ENCODE data around the gene NAT10. TPM values are rescaled to one million over a fixed set of nuclear protein-coding genes. Genes with fewer than 3 reads are reported as not detected.

The NAT10 gene
- total RNA-seq, 4 donors from 2014 or later: 41.2 to 59.8 (median 48.2) TPM

GRCh38 chr11:34173050-34173449 is 67.6 kb downstream of the NAT10 start:
- no peak for DNase-seq (ENCODE audit: low spot score in 2 of 2)

GRCh38 chr11:34174412-34175041 is 69.1 kb downstream of the NAT10 start:
- Histone ChIP-seq H3K4me1 (peaks cover 14% of the 10 kb centered on the region), H3K9me3 (no peaks in the 10 kb centered on the region), H3K4me3 (peak overlapping the region; percentile 40), H3K27ac (no peak overlapping the region), H3K27me3 (peaks cover 6% of the 10 kb centered on the region), H3K36me3 (no peaks in the 10 kb centered on the region)
- DNase-seq (ENCODE audit: low spot score in 2 of 2): peak; percentile 88 to 94
- TF ChIP-seq EP300 (IDR thresholded peaks at IDR 0.05) (no peak), CTCF (IDR thresholded peaks at IDR 0.05) (peak; percentile 88 to 92), POLR2AphosphoS5 (IDR thresholded peaks at IDR 0.05) (peak in 1 of 3 donors; percentile 8), POLR2A (IDR thresholded peaks at IDR 0.05) (no peak)
- 23% methylated on average over 23 of the region's 33 CpGs for WGBS

More at GRCh38 chr11:34173050-34173449, 67.6 kb downstream of the NAT10 start:
- TF ChIP-seq POLR2A (IDR thresholded peaks at IDR 0.05) (no peak), EP300 (IDR thresholded peaks at IDR 0.05) (no peak), CTCF (IDR thresholded peaks at IDR 0.05) (no peak), POLR2AphosphoS5 (IDR thresholded peaks at IDR 0.05) (no peak)
- Histone ChIP-seq H3K4me1 (peaks cover 14% of the 10 kb centered on the region), H3K27me3 (peaks cover 6% of the 10 kb centered on the region), H3K27ac (no peak overlapping the region), H3K36me3 (no peaks in the 10 kb centered on the region), H3K9me3 (no peaks in the 10 kb centered on the region), H3K4me3 (no peak overlapping the region)
- WGBS: 80% methylated on average over 1 of the region's 16 CpGs

GRCh38 chr11:34175284-34176019 is 70.0 kb downstream of the NAT10 start:
- Histone ChIP-seq H3K27ac (no peak overlapping the region), H3K4me3 (no peak overlapping the region), H3K9me3 (no peaks in the 10 kb centered on the region), H3K36me3 (no peaks in the 10 kb centered on the region), H3K27me3 (peaks cover 6% of the 10 kb centered on the region), H3K4me1 (peaks cover 14% of the 10 kb centered on the region)
- TF ChIP-seq CTCF (IDR thresholded peaks at IDR 0.05) (no peak), EP300 (IDR thresholded peaks at IDR 0.05) (no peak), POLR2AphosphoS5 (IDR thresholded peaks at IDR 0.05) (no peak)
- no peak for DNase-seq (ENCODE audit: low spot score in 2 of 2)
- WGBS: 84% methylated on average over 7 of the region's 7 CpGs

GRCh38 chr11:34176751-34177209 is 71.4 kb downstream of the NAT10 start:
- H3K36me3 ChIP-seq: no peaks in the 10 kb centered on the region
- DNase-seq (ENCODE audit: low spot score in 2 of 2): no peak
- H3K4me3 ChIP-seq: no peak overlapping the region
- no peaks in the 10 kb centered on the region for H3K9me3 ChIP-seq
- peaks cover 21% of the 10 kb centered on the region for H3K4me1 ChIP-seq
- peaks cover 6% of the 10 kb centered on the region for H3K27me3 ChIP-seq
- TF ChIP-seq POLR2AphosphoS5 (IDR thresholded peaks at IDR 0.05): no peak
- no peak for TF ChIP-seq CTCF (IDR thresholded peaks at IDR 0.05)
- TF ChIP-seq EP300 (IDR thresholded peaks at IDR 0.05): no peak
- no peak for TF ChIP-seq POLR2A (IDR thresholded peaks at IDR 0.05)
- 37% methylated on average over 2 of the region's 2 CpGs for WGBS
- no peak overlapping the region for H3K27ac ChIP-seq

GRCh38 chr11:34178209-34178821 is 72.9 kb downstream of the NAT10 start:
- TF ChIP-seq POLR2AphosphoS5 (IDR thresholded peaks at IDR 0.05): no peak
- no peak overlapping the region for H3K27ac ChIP-seq
- 91% methylated on average over 10 of the region's 10 CpGs for WGBS
- DNase-seq (ENCODE audit: low spot score in 2 of 2): peak in 1 of 2 donors; percentile 67
- H3K4me3 ChIP-seq: no peak overlapping the region
- H3K36me3 ChIP-seq: no peaks in the 10 kb centered on the region
- peaks cover under 1% of the 10 kb centered on the region for H3K27me3 ChIP-seq
- H3K4me1 ChIP-seq: peaks cover 26% of the 10 kb centered on the region
- no peaks in the 10 kb centered on the region for H3K9me3 ChIP-seq

Measured in suprapubic skin (tissue), 4 donors.